Hepatocyte (in vitro differentiated cells): ENCODE data around the gene PLEKHA5. TPM values are rescaled to one million over a fixed set of nuclear protein-coding genes. Genes with fewer than 3 reads are reported as not detected.

Experiments
- DNase-seq: peaks from one replicate; pipeline ENCODE4 v3.0.0-alpha.2; 2016; ENCODE audit warnings: low spot score
- H2AFZ ChIP-seq: fragments of 200-600 bp; sonication (generic); 2 replicates; pipeline ENCODE4 v1.6.0; 2016; ENCODE audit warnings: antibody characterized with exemption, mild to moderate bottlenecking
- H3K27ac ChIP-seq: fragments of 200-600 bp; sonication (generic); 2 replicates; pipeline ENCODE4 v1.5.1; 2016; ENCODE audit warnings: mild to moderate bottlenecking
- H3K27me3 ChIP-seq: fragments of 200-600 bp; sonication (generic); 2 replicates; pipeline ENCODE4 v1.6.1; 2016
- H3K36me3 ChIP-seq: fragments of 200-600 bp; sonication (generic); replicated peaks from 2 replicates; pipeline ENCODE4 v1.5.1; 2016; ENCODE audit warnings: low read depth; ENCODE audit not compliant: insufficient read depth
- H3K4me1 ChIP-seq: fragments of 200-600 bp; sonication (generic); 2 replicates; pipeline ENCODE4 v1.5.1; 2016; ENCODE audit warnings: mild to moderate bottlenecking, moderate library complexity; ENCODE audit not compliant: insufficient read depth
- H3K4me2 ChIP-seq: fragments of 200-600 bp; sonication (generic); 2 replicates; pipeline ENCODE4 v1.6.0; 2016
- H3K4me3 ChIP-seq: fragments of 200-600 bp; sonication (generic); 2 replicates; pipeline ENCODE4 v1.5.1; 2016; ENCODE audit warnings: mild to moderate bottlenecking
- H3K79me2 ChIP-seq: fragments of 200-600 bp; sonication (generic); 2 replicates; pipeline ENCODE4 v1.6.0; 2017; ENCODE audit warnings: mild to moderate bottlenecking
- H3K9me2 ChIP-seq: fragments of 200-600 bp; sonication (generic); replicated peaks from 2 replicates; pipeline ENCODE4 v1.6.0; 2017; ENCODE audit warnings: mild to moderate bottlenecking; ENCODE audit not compliant: insufficient read depth
- H3K9me3 ChIP-seq: fragments of 200-600 bp; sonication (generic); 2 replicates; pipeline ENCODE4 v1.5.1; 2016; ENCODE audit warnings: low read depth, mild to moderate bottlenecking
- H4K20me1 ChIP-seq: fragments of 200-600 bp; sonication (generic); 2 replicates; pipeline ENCODE4 v1.6.0; 2016; ENCODE audit warnings: mild to moderate bottlenecking; ENCODE audit not compliant: insufficient read depth, poor library complexity, severe bottlenecking
- CTCF ChIP-seq: fragments of 200-600 bp; sonication (generic); IDR thresholded peaks from 2 replicates; pipeline ENCODE4 v1.5.1; 2016; ENCODE audit warnings: antibody characterized with exemption, mild to moderate bottlenecking; ENCODE audit not compliant: poor library complexity
- EZH2 ChIP-seq: fragments of 200-600 bp; sonication (generic); IDR thresholded peaks from 2 replicates; pipeline ENCODE4 v1.6.1; 2016; ENCODE audit warnings: antibody characterized with exemption, mild to moderate bottlenecking, borderline replicate concordance
- EZH2phosphoT487 ChIP-seq: fragments of 200-600 bp; sonication (generic); IDR thresholded peaks from one replicate; pipeline ENCODE4 v1.6.1; 2018; ENCODE audit warnings: antibody characterized with exemption, mild to moderate bottlenecking, low read depth, moderate library complexity; ENCODE audit not compliant: unreplicated experiment, severe bottlenecking
- WGBS: methylation state at CpG from one replicate; pipeline ENCODE4 v1.1.6; 2016; ENCODE audit warnings: low lambda C conversion rate; ENCODE audit errors: missing lambda C conversion rate; 5-methylcytosine and 5-hydroxymethylcytosine counted together
- polyA plus RNA-seq: library from polyadenylated mRNA; unstranded; fragments of >200 nt; fragmentation: Nextera tagmentation; extraction: Ambion mirVana; gene quantifications from 2 replicates; pipeline ENCODE4 v1.2.1, GENCODE V29; 2016
- total RNA-seq: library from RNA; depleted of rRNA; stranded (reverse); fragments of >200 nt; gene quantifications from 2 replicates; pipeline ENCODE4 v1.2.3, GENCODE V29; 2014

The PLEKHA5 gene
- total and polyA plus RNA-seq, 2 experiments from 2014 or later, result 32.2 to 39.6 TPM

- no peak overlapping the region for H3K4me3 ChIP-seq
- 82% methylated on average over 2 of the region's 2 CpGs for WGBS
- no peaks in the 10 kb centered on the region for H3K9me2 ChIP-seq
- no peaks in the 10 kb centered on the region for H3K27me3 ChIP-seq
- no peak overlapping the region for H2AFZ ChIP-seq
- no peaks in the 10 kb centered on the region for H4K20me1 ChIP-seq
- no peak for DNase-seq
- H3K4me2 ChIP-seq, result no peak overlapping the region
- H3K4me1 ChIP-seq, result peaks cover 9% of the 10 kb centered on the region
- H3K27ac ChIP-seq, result no peak overlapping the region
- TF ChIP-seq EZH2phosphoT487 (no peak), EZH2 (no peak), CTCF (no peak)
- H3K79me2 ChIP-seq, result peaks cover 96% of the 10 kb centered on the region
- no peaks in the 10 kb centered on the region for H3K9me3 ChIP-seq
- H3K36me3 ChIP-seq, result no peaks in the 10 kb centered on the region
Measured at GRCh38 chr12:19171731-19172130, 42.2 kb downstream of the PLEKHA5 start.

- H3K4me3 ChIP-seq, result no peak overlapping the region
- no peak overlapping the region for H3K4me2 ChIP-seq
- H3K27me3 ChIP-seq, result no peaks in the 10 kb centered on the region
- no peak overlapping the region for H2AFZ ChIP-seq
- no peaks in the 10 kb centered on the region for H3K36me3 ChIP-seq
- H3K79me2 ChIP-seq, result peaks cover 81% of the 10 kb centered on the region
- no peaks in the 10 kb centered on the region for H3K9me3 ChIP-seq
- H3K27ac ChIP-seq, result no peak overlapping the region
- DNase-seq, result no peak
- WGBS, result 85% methylated on average over 3 of the region's 3 CpGs
- no peaks in the 10 kb centered on the region for H3K9me2 ChIP-seq
- H4K20me1 ChIP-seq, result peaks cover 3% of the 10 kb centered on the region
- TF ChIP-seq EZH2phosphoT487, result no peak
- no peak for TF ChIP-seq EZH2
- TF ChIP-seq CTCF, result no peak
- H3K4me1 ChIP-seq, result no peaks in the 10 kb centered on the region
Measured at GRCh38 chr12:19177754-19178153, 48.2 kb downstream of the PLEKHA5 start.

- TF ChIP-seq EZH2 (no peak), EZH2phosphoT487 (no peak), CTCF (no peak)
- H3K79me2 ChIP-seq, result peaks cover 83% of the 10 kb centered on the region
- no peak overlapping the region for H3K4me2 ChIP-seq
- H3K9me3 ChIP-seq, result no peaks in the 10 kb centered on the region
- H3K9me2 ChIP-seq, result no peaks in the 10 kb centered on the region
- H4K20me1 ChIP-seq, result peaks cover 3% of the 10 kb centered on the region
- no peaks in the 10 kb centered on the region for H3K27me3 ChIP-seq
- no peak overlapping the region for H3K27ac ChIP-seq
- no peak overlapping the region for H2AFZ ChIP-seq
- no peak for DNase-seq
- H3K36me3 ChIP-seq, result no peaks in the 10 kb centered on the region
- H3K4me3 ChIP-seq, result no peak overlapping the region
- H3K4me1 ChIP-seq, result no peaks in the 10 kb centered on the region
- 59% methylated on average over 4 of the region's 4 CpGs for WGBS
Measured at GRCh38 chr12:19179986-19180385, 50.5 kb downstream of the PLEKHA5 start.
